Keratinocyte (primary cell): ENCODE measurements around the gene CNTD1. TPM values are rescaled to one million over a fixed set of nuclear protein-coding genes. Genes with fewer than 3 reads are reported as not detected.

Source experiments
- DNase-seq: peaks from one replicate; pipeline ENCODE4 v3.0.0-alpha.2; 2011; ENCODE audit warnings: low read depth, missing footprints, low spot score
- FAIRE-seq: peaks from 2 replicates; lab custom pipeline; 2011; peaks lifted over from hg19 to GRCh38; lab: Jason Lieb, UNC
- H2AFZ ChIP-seq: 2 replicates; pipeline ENCODE4 v1.6.0; 2012; ENCODE audit warnings: low read length, control low read depth, inconsistent platforms; ENCODE audit not compliant: control insufficient read depth
- H3K27ac ChIP-seq: 2 replicates; pipeline ENCODE4 v1.5.1; 2011; ENCODE audit warnings: low read length; ENCODE audit not compliant: control insufficient read depth, insufficient read depth
- H3K27me3 ChIP-seq: 3 replicates; pipeline ENCODE4 v1.6.0; 2011; ENCODE audit warnings: low read length; ENCODE audit not compliant: control insufficient read depth, insufficient read depth; ENCODE audit errors: extremely low read depth
- H3K36me3 ChIP-seq, 2 experiments: 2 replicates in 1 of 2; 3 replicates in 1 of 2; pipeline ENCODE4 v1.5.1; 2011; ENCODE audit warnings: low read length in 2 of 2, mild to moderate bottlenecking in 1 of 2; ENCODE audit not compliant: control insufficient read depth in 2 of 2, insufficient read depth in 2 of 2; ENCODE audit errors: extremely low read depth in 1 of 2
- H3K4me1 ChIP-seq: 3 replicates; pipeline ENCODE4 v1.5.1; 2011; ENCODE audit warnings: low read length; ENCODE audit not compliant: control insufficient read depth, insufficient read depth; ENCODE audit errors: extremely low read depth
- H3K4me2 ChIP-seq: 3 replicates; pipeline ENCODE4 v1.6.0; 2011; ENCODE audit warnings: low read depth, low read length; ENCODE audit not compliant: control insufficient read depth, insufficient read depth; ENCODE audit errors: extremely low read depth
- H3K4me3 ChIP-seq, 3 experiments: fragments of 200-600 bp in 1 of 3; sonication (generic) in 1 of 3; 2 replicates in 2 of 3; 3 replicates in 1 of 3; pipeline ENCODE4 v1.5.1; 2011 to 2016; ENCODE audit warnings: low read length in 3 of 3, mild to moderate bottlenecking in 3 of 3, control low read depth in 2 of 3, inconsistent platforms in 1 of 3, low read depth in 1 of 3, mixed read lengths in 1 of 3, mixed run types in 1 of 3, moderate library complexity in 1 of 3; ENCODE audit not compliant: control insufficient read depth in 2 of 3, insufficient read depth in 2 of 3; ENCODE audit errors: extremely low read depth in 1 of 3
- H3K79me2 ChIP-seq: 2 replicates; pipeline ENCODE4 v1.6.0; 2012; ENCODE audit warnings: low read length; ENCODE audit not compliant: control insufficient read depth, insufficient read depth
- H3K9ac ChIP-seq: 3 replicates; pipeline ENCODE4 v1.6.0; 2011; ENCODE audit warnings: low read length; ENCODE audit not compliant: control insufficient read depth, insufficient read depth; ENCODE audit errors: extremely low read depth
- H3K9me1 ChIP-seq: 3 replicates; pipeline ENCODE4 v1.6.0; 2011; ENCODE audit warnings: low read length; ENCODE audit not compliant: control insufficient read depth, insufficient read depth; ENCODE audit errors: extremely low read depth
- H3K9me3 ChIP-seq: 2 replicates; pipeline ENCODE4 v1.5.1; 2012; ENCODE audit warnings: low read depth, low read length; ENCODE audit not compliant: control insufficient read depth
- H4K20me1 ChIP-seq: 3 replicates; pipeline ENCODE4 v1.6.0; 2011; ENCODE audit warnings: low read length; ENCODE audit not compliant: control insufficient read depth, insufficient read depth; ENCODE audit errors: extremely low read depth
- CTCF ChIP-seq, 3 experiments: IDR thresholded peaks in 1 of 3; conservative IDR thresholded peaks in 1 of 3; optimal IDR thresholded peaks in 1 of 3; 2 replicates in 2 of 3; 3 replicates in 1 of 3; pipeline versions ENCODE3 to v1.5.1; 2011; ENCODE audit warnings: low read length in 3 of 3, mild to moderate bottlenecking in 3 of 3, moderate library complexity in 2 of 3, control low read depth in 1 of 3, inconsistent platforms in 1 of 3; ENCODE audit not compliant: insufficient read depth in 2 of 3; ENCODE audit errors: extremely low read depth in 1 of 3
- EZH2 ChIP-seq: IDR thresholded peaks from one replicate; pipeline ENCODE4 v1.6.1; 2012; ENCODE audit warnings: inconsistent platforms, mild to moderate bottlenecking, low read length, moderate library complexity
- dilution Hi-C: fragments of 300-500 bp; cut with MboI; formaldehyde crosslinking; loops from one replicate; pipeline ENCODE4 v1.7.0; 2020; ENCODE audit warnings: low sequenced_read_pairs; ENCODE audit not compliant: extremely low pct_ligation_motif_present
- polyA plus RNA-seq, 5 experiments: library from polyadenylated mRNA; depleted of rRNA in 3 of 5; stranded (reverse) in 3 of 5; stranded (forward) in 1 of 5; unstranded in 1 of 5; fragments of >200 nt; gene quantifications; 1 replicate in 1 of 5; 2 replicates in 3 of 5; 3 replicates in 1 of 5; pipeline versions ENCODE4 v1.2.1 to v1.2.3, GENCODE V29; 2011 to 2012; ENCODE audit warnings: missing spikeins in 2 of 5, low read depth in 1 of 5, low replicate concordance in 1 of 5

Gene CNTD1
- polyA plus RNA-seq, 1 donor (not counting 4 experiments of a cell fraction or from before 2014, with no cell fraction given), result not detected

DNA sequence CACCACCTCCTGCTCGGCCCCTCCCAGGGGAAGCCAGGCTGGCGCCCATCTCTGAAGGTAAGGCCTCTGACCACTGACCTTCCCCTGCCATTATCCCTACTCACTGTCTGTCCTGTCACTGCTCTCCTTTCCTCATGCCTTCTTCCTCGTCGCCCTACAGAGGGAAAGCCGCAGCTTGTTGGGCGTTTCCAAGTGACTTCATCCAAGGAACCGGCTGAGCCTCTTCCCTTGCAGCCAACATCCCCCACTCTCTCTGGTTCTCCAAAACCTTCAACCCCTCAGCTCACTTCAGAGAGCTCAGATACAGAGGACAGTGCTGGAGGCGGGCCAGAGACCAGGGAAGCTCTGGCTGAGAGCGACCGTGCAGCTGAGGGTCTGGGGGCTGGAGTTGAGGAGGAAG is 3.2 kb upstream of the CNTD1 start:
- TF ChIP-seq EZH2 (no peak), CTCF (optimal IDR thresholded peaks at IDR 0.05 in 1 of 3, IDR thresholded peaks at IDR 0.05 in 1 of 3, conservative IDR thresholded peaks at IDR 0.05 in 1 of 3; ENCODE audit: extremely low read depth in 1 of 3, insufficient read depth in 2 of 3, low read length in 3 of 3) (no peak)
- no peak for FAIRE-seq

DNA sequence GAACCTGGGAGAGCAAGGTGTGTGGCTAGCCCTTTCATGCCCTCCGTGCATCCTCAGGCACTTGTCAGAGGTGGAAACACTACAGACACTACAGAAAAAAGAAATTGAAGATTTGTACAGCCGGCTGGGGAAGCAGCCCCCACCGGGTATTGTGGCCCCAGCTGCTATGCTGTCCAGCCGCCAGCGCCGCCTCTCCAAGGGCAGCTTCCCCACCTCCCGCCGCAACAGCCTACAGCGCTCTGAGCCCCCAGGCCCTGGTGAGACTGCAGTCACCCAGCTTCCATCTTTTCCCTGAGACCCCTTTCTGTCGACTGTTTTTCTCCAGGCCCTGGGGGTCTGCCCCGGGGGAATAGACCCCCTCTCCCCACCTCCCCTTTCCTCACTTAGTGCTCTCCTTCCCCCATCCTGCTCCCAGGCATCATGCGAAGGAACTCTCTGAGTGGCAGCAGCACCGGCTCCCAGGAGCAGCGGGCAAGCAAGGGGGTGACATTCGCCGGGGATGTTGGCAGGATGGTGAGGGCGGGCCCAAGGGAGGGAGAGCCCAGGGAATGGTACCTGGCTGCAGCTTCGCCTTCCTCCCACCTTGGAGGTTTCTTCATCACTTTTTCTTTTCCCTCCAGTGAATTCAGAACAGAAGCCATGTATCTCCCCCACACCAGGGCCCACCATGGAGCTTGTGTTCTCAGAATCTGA is 2.4 kb upstream of the CNTD1 start:
- no peak overlapping the region for H3K4me3 ChIP-seq
- DNase-seq, result no peak
- H3K27ac ChIP-seq, result no peak overlapping the region
- no peak overlapping the region for H3K4me2 ChIP-seq
- peaks cover 0 to 5% of the 10 kb centered on the region in 2 experiments for H3K36me3 ChIP-seq
- H3K9me1 ChIP-seq, result no peaks in the 10 kb centered on the region
- FAIRE-seq, result no peak
- H2AFZ ChIP-seq, result no peak overlapping the region
- peaks cover 4% of the 10 kb centered on the region for H3K79me2 ChIP-seq
- H3K9ac ChIP-seq, result no peak overlapping the region
- dilution Hi-C loops, result no loop called here
- H3K9me3 ChIP-seq, result no peaks in the 10 kb centered on the region
- H3K27me3 ChIP-seq, result no peaks in the 10 kb centered on the region
- H3K4me1 ChIP-seq, result peaks cover 14% of the 10 kb centered on the region
- TF ChIP-seq EZH2 (no peak), CTCF (optimal IDR thresholded peaks at IDR 0.05 in 1 of 3, IDR thresholded peaks at IDR 0.05 in 1 of 3, conservative IDR thresholded peaks at IDR 0.05 in 1 of 3; ENCODE audit: extremely low read depth in 1 of 3, insufficient read depth in 2 of 3, low read length in 3 of 3) (no peak)
- no peaks in the 10 kb centered on the region for H4K20me1 ChIP-seq

More for the DNA sequence above, 3.2 kb upstream of the CNTD1 start:
- no peak for DNase-seq
- no peak overlapping the region for H3K4me3 ChIP-seq
- no peaks in the 10 kb centered on the region for H3K27me3 ChIP-seq
- H3K36me3 ChIP-seq, result peaks cover 0 to 5% of the 10 kb centered on the region in 2 experiments
- no peaks in the 10 kb centered on the region for H3K9me3 ChIP-seq
- no peaks in the 10 kb centered on the region for H3K9me1 ChIP-seq
- no peak overlapping the region for H3K4me2 ChIP-seq
- H3K79me2 ChIP-seq, result peaks cover 4% of the 10 kb centered on the region
- H4K20me1 ChIP-seq, result no peaks in the 10 kb centered on the region
- dilution Hi-C loops, result no loop called here
- H2AFZ ChIP-seq, result no peak overlapping the region
- H3K9ac ChIP-seq, result no peak overlapping the region
- peaks cover 14% of the 10 kb centered on the region for H3K4me1 ChIP-seq
- H3K27ac ChIP-seq, result no peak overlapping the region
